ENCODE results near the gene CD83. TPM values are rescaled to one million over a fixed set of nuclear protein-coding genes. Genes with fewer than 3 reads are reported as not detected.

The CD83 gene
- polyA plus RNA-seq, 2 donors, result 1.2 to 1.5 TPM

GRCh38 chr6:14177413-14178082 lies 60.0 kb downstream of the CD83 start:
- no peak overlapping the region for H3K4me3 ChIP-seq (ENCODE audit: low read depth in 1 of 2, low read length in 2 of 2)
- 78 to 81% methylated on average over 6 of the region's 6 CpGs for WGBS, 2 donors
- H3K36me3 ChIP-seq (ENCODE audit: control insufficient read depth in 2 of 2, insufficient read depth in 2 of 2, low read length in 1 of 2), result no peaks in the 10 kb centered on the region
- H3K27ac ChIP-seq (ENCODE audit: low read depth in 2 of 2, low read length in 1 of 2), result no peak overlapping the region
- no peaks in the 10 kb centered on the region for H3K4me1 ChIP-seq (ENCODE audit: control insufficient read depth in 2 of 2, insufficient read depth in 2 of 2, low read length in 1 of 2)
- no peaks in the 10 kb centered on the region for H3K27me3 ChIP-seq (ENCODE audit: control insufficient read depth in 1 of 2, insufficient read depth in 2 of 2, low read length in 2 of 2)
- no peaks in the 10 kb centered on the region for H3K9me3 ChIP-seq (ENCODE audit: control insufficient read depth in 2 of 2, insufficient read depth in 1 of 2, low read depth in 1 of 2, low read length in 1 of 2)

- Histone ChIP-seq H3K27ac (ENCODE audit: low read depth in 2 of 2, low read length in 1 of 2) (no peak overlapping the region), H3K27me3 (ENCODE audit: control insufficient read depth in 1 of 2, insufficient read depth in 2 of 2, low read length in 2 of 2) (no peaks in the 10 kb centered on the region), H3K4me3 (ENCODE audit: low read depth in 1 of 2, low read length in 2 of 2) (no peak overlapping the region), H3K9me3 (ENCODE audit: control insufficient read depth in 2 of 2, insufficient read depth in 1 of 2, low read depth in 1 of 2, low read length in 1 of 2) (no peaks in the 10 kb centered on the region), H3K36me3 (ENCODE audit: control insufficient read depth in 2 of 2, insufficient read depth in 2 of 2, low read length in 1 of 2) (no peaks in the 10 kb centered on the region), H3K4me1 (ENCODE audit: control insufficient read depth in 2 of 2, insufficient read depth in 2 of 2, low read length in 1 of 2) (no peaks in the 10 kb centered on the region)
- 91 to 92% methylated on average over 5 of the region's 5 CpGs for WGBS, 2 donors
These were observed 60.5 kb downstream of the CD83 start for GRCh38 chr6:14178083-14178445.

- no peaks in the 10 kb centered on the region for H3K9me3 ChIP-seq (ENCODE audit: control insufficient read depth in 2 of 2, insufficient read depth in 1 of 2, low read depth in 1 of 2, low read length in 1 of 2)
- H3K36me3 ChIP-seq (ENCODE audit: control insufficient read depth in 2 of 2, insufficient read depth in 2 of 2, low read length in 1 of 2), result no peaks in the 10 kb centered on the region
- no peak overlapping the region for H3K4me3 ChIP-seq (ENCODE audit: low read depth in 1 of 2, low read length in 2 of 2)
- H3K4me1 ChIP-seq (ENCODE audit: control insufficient read depth in 2 of 2, insufficient read depth in 2 of 2, low read length in 1 of 2), result no peaks in the 10 kb centered on the region
- no peaks in the 10 kb centered on the region for H3K27me3 ChIP-seq (ENCODE audit: control insufficient read depth in 1 of 2, insufficient read depth in 2 of 2, low read length in 2 of 2)
- 73 to 82% methylated on average over 2 of the region's 2 CpGs for WGBS, 2 donors
- no peak overlapping the region for H3K27ac ChIP-seq (ENCODE audit: low read depth in 2 of 2, low read length in 1 of 2)
These were observed 63.0 kb downstream of the CD83 start for GRCh38 chr6:14180609-14181008.

GRCh38 chr6:14182916-14183315 lies 65.3 kb downstream of the CD83 start:
- Histone ChIP-seq H3K4me1 (ENCODE audit: control insufficient read depth in 2 of 2, insufficient read depth in 2 of 2, low read length in 1 of 2) (no peaks in the 10 kb centered on the region), H3K4me3 (ENCODE audit: low read depth in 1 of 2, low read length in 2 of 2) (no peak overlapping the region), H3K36me3 (ENCODE audit: control insufficient read depth in 2 of 2, insufficient read depth in 2 of 2, low read length in 1 of 2) (no peaks in the 10 kb centered on the region), H3K9me3 (ENCODE audit: control insufficient read depth in 2 of 2, insufficient read depth in 1 of 2, low read depth in 1 of 2, low read length in 1 of 2) (no peaks in the 10 kb centered on the region), H3K27ac (ENCODE audit: low read depth in 2 of 2, low read length in 1 of 2) (no peak overlapping the region), H3K27me3 (ENCODE audit: control insufficient read depth in 1 of 2, insufficient read depth in 2 of 2, low read length in 2 of 2) (no peaks in the 10 kb centered on the region)
- WGBS, 2 donors, result 43 to 89% methylated on average over 1 of the region's 1 CpG

Other genes starting within 250 kb of the CD83 start
- gene RNF182, start 192.8 kb upstream of the CD83 start, polyA plus RNA-seq, result under 1 TPM; 0.06 to 0.08 TPM